ENCODE data around the gene CCDC47.
"Not testable (repeated sequence)": the region's sequence is repeated elsewhere in the genome, so short reads cannot be mapped to it uniquely, and the experiment has no call there.

Gene CCDC47

GRCh38 chr17:63741408-63742173 is 31.8 kb downstream of the CCDC47 start, which contains the start of gene STRADA:
Gene STRADA, minus strand, starts transcription at chr17:63741799. Its CDS starts 13,430 bp downstream, at chr17:63728369.
- ATAC-seq (ENCODE audit: low read depth), result peak; percentile 90
- no peak for TF ChIP-seq CTCF (IDR thresholded peaks at IDR 0.05; ENCODE audit: poor library complexity, severe bottlenecking)
- Histone ChIP-seq H3K27me3 (ENCODE audit: insufficient read depth, poor library complexity, severe bottlenecking) (no peaks in the 10 kb centered on the region), H3K4me1 (ENCODE audit: insufficient read depth, poor library complexity, severe bottlenecking) (peaks cover 4% of the 10 kb centered on the region), H3K9me3 (ENCODE audit: severe bottlenecking) (no peaks in the 10 kb centered on the region), H3K36me3 (ENCODE audit: low read depth) (peaks cover 11% of the 10 kb centered on the region), H3K4me3 (ENCODE audit: severe bottlenecking) (peak within 1 kb of the TSS; percentile 80), H3K27ac (ENCODE audit: poor library complexity, severe bottlenecking) (peak within 1 kb of the TSS; percentile 84)
- peak; percentile 100 for DNase-seq (ENCODE audit: low spot score)

- Histone ChIP-seq H3K4me1 (ENCODE audit: insufficient read depth, poor library complexity, severe bottlenecking) (peaks cover 4% of the 10 kb centered on the region), H3K36me3 (ENCODE audit: low read depth) (peaks cover 6% of the 10 kb centered on the region), H3K27ac (ENCODE audit: poor library complexity, severe bottlenecking) (peak overlapping the region; percentile 84), H3K9me3 (ENCODE audit: severe bottlenecking) (no peaks in the 10 kb centered on the region), H3K4me3 (ENCODE audit: severe bottlenecking) (peak overlapping the region; percentile 80), H3K27me3 (ENCODE audit: insufficient read depth, poor library complexity, severe bottlenecking) (no peaks in the 10 kb centered on the region)
- no peak for TF ChIP-seq CTCF (IDR thresholded peaks at IDR 0.05; ENCODE audit: poor library complexity, severe bottlenecking)
- ATAC-seq (ENCODE audit: low read depth) (no peak; the same call in 2 of the 3 replicates), DNase-seq (ENCODE audit: low spot score) (no peak)
Observed at GRCh38 chr17:63741143-63741407, 32.3 kb downstream of the CCDC47 start.

- TF ChIP-seq CTCF (IDR thresholded peaks at IDR 0.05; ENCODE audit: poor library complexity, severe bottlenecking), result no peak
- no peaks in the 10 kb centered on the region for H3K9me3 ChIP-seq (ENCODE audit: severe bottlenecking)
- peak overlapping the region; percentile 80 for H3K4me3 ChIP-seq (ENCODE audit: severe bottlenecking)
- ATAC-seq (ENCODE audit: low read depth), result peak; percentile 8
- H3K4me1 ChIP-seq (ENCODE audit: insufficient read depth, poor library complexity, severe bottlenecking), result peaks cover 4% of the 10 kb centered on the region
- peak overlapping the region; percentile 84 for H3K27ac ChIP-seq (ENCODE audit: poor library complexity, severe bottlenecking)
- H3K36me3 ChIP-seq (ENCODE audit: low read depth), result peaks cover under 1% of the 10 kb centered on the region; the same call in 1 of the 2 replicates
- H3K27me3 ChIP-seq (ENCODE audit: insufficient read depth, poor library complexity, severe bottlenecking), result no peaks in the 10 kb centered on the region
- no peak for DNase-seq (ENCODE audit: low spot score)
Observed at GRCh38 chr17:63740464-63741142, 32.8 kb downstream of the CCDC47 start.

- ATAC-seq (ENCODE audit: low read depth) (no peak), DNase-seq (ENCODE audit: low spot score) (no peak)
- H3K4me1 ChIP-seq (ENCODE audit: insufficient read depth, poor library complexity, severe bottlenecking), result peaks cover 4% of the 10 kb centered on the region
- no peaks in the 10 kb centered on the region for H3K9me3 ChIP-seq (ENCODE audit: severe bottlenecking)
- H3K27ac ChIP-seq (ENCODE audit: poor library complexity, severe bottlenecking), result no peak overlapping the region
- H3K36me3 ChIP-seq (ENCODE audit: low read depth), result no peaks in the 10 kb centered on the region
- no peaks in the 10 kb centered on the region for H3K27me3 ChIP-seq (ENCODE audit: insufficient read depth, poor library complexity, severe bottlenecking)
- H3K4me3 ChIP-seq (ENCODE audit: severe bottlenecking), result no peak overlapping the region
- TF ChIP-seq CTCF (IDR thresholded peaks at IDR 0.05; ENCODE audit: poor library complexity, severe bottlenecking), result no peak
Observed at GRCh38 chr17:63735691-63736090, 37.7 kb downstream of the CCDC47 start.

- H3K27me3 ChIP-seq (ENCODE audit: insufficient read depth, poor library complexity, severe bottlenecking), result no peaks in the 10 kb centered on the region
- DNase-seq (ENCODE audit: low spot score), result no peak
- no peak for TF ChIP-seq CTCF (IDR thresholded peaks at IDR 0.05; ENCODE audit: poor library complexity, severe bottlenecking)
- H3K27ac ChIP-seq (ENCODE audit: poor library complexity, severe bottlenecking), result no peak overlapping the region
- peaks cover 38% of the 10 kb centered on the region for H3K36me3 ChIP-seq (ENCODE audit: low read depth)
- no peak for ATAC-seq (ENCODE audit: low read depth)
- no peaks in the 10 kb centered on the region for H3K4me1 ChIP-seq (ENCODE audit: insufficient read depth, poor library complexity, severe bottlenecking)
- no peaks in the 10 kb centered on the region for H3K9me3 ChIP-seq (ENCODE audit: severe bottlenecking)
- no peak overlapping the region for H3K4me3 ChIP-seq (ENCODE audit: severe bottlenecking)
Observed at GRCh38 chr17:63722403-63722802, 51.0 kb downstream of the CCDC47 start.

GRCh38 chr17:63720194-63720593 is 53.2 kb downstream of the CCDC47 start:
- not testable (repeated sequence) for ATAC-seq (ENCODE audit: low read depth); H3K9me3 ChIP-seq (ENCODE audit: severe bottlenecking); DNase-seq (ENCODE audit: low spot score)

More at GRCh38 chr17:63720194-63720593, 53.2 kb downstream of the CCDC47 start:
- H3K36me3 ChIP-seq (ENCODE audit: low read depth), result peaks cover 35% of the 10 kb centered on the region
- not testable (repeated sequence) for H3K27me3 ChIP-seq (ENCODE audit: insufficient read depth, poor library complexity, severe bottlenecking); H3K27ac ChIP-seq (ENCODE audit: poor library complexity, severe bottlenecking); H3K4me3 ChIP-seq (ENCODE audit: severe bottlenecking); H3K4me1 ChIP-seq (ENCODE audit: insufficient read depth, poor library complexity, severe bottlenecking)
